ENCODE data around the gene COX19. TPM values are rescaled to one million over a fixed set of nuclear protein-coding genes. Genes with fewer than 3 reads are reported as not detected.
A peak's percentile ranks its signal among the peaks of the same experiment; 100 is the strongest.

Gene COX19
- total and polyA plus RNA-seq, 2 donors (not counting 1 experiment from before 2014, with no cell fraction given): 4.3 to 11.7 TPM

DNA sequence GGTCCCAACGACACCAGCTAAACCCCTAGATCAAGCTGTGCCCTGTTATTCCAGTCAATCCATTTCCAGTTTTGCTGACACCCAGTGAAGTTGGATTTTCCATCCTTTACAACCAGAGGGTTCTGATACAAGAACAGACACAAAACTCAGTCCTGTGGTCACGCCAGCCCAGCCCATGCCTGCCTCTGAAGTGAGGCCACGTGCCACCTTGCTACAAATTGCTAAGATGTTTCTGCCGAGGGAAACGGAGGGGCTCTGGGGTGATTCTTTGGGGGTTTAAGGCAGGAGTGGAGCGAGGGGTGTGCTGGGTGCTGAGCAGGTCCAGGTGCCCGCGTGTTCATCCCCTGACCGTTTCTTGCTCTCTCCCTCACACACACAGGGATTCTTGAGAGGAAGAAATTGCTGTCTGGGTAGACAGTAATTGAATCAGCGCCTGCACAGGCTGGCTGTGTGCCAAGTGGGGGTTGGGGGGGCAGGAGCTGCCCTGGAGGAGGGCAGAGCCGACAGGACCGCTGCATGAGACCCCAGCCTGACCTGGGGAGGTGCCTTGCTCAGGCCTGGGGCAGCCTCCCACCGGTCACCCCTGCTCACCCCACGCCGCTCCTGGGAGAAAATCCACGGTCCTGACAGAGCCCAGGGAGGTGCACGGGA is 58.9 kb downstream of the COX19 start:
- H3K27ac ChIP-seq (ENCODE audit: insufficient read depth, low read length): no peak overlapping the region
- no peaks in the 10 kb centered on the region for H3K9me3 ChIP-seq (ENCODE audit: control insufficient read depth, insufficient read depth, low read depth, low read length)

More for the DNA sequence above, 58.9 kb downstream of the COX19 start:
- no peak for TF ChIP-seq EZH2 (IDR thresholded peaks at IDR 0.05; ENCODE audit: low read length, missing control alignments)
- TF ChIP-seq, protein P1, sequence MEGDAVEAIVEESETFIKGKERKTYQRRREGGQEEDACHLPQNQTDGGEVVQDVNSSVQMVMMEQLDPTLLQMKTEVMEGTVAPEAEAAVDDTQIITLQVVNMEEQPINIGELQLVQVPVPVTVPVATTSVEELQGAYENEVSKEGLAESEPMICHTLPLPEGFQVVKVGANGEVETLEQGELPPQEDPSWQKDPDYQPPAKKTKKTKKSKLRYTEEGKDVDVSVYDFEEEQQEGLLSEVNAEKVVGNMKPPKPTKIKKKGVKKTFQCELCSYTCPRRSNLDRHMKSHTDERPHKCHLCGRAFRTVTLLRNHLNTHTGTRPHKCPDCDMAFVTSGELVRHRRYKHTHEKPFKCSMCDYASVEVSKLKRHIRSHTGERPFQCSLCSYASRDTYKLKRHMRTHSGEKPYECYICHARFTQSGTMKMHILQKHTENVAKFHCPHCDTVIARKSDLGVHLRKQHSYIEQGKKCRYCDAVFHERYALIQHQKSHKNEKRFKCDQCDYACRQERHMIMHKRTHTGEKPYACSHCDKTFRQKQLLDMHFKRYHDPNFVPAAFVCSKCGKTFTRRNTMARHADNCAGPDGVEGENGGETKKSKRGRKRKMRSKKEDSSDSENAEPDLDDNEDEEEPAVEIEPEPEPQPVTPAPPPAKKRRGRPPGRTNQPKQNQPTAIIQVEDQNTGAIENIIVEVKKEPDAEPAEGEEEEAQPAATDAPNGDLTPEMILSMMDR (conservative IDR thresholded peaks at IDR 0.05 in 1 of 2, IDR thresholded peaks at IDR 0.05 in 1 of 2; ENCODE audit: low read depth in 1 of 2, low read length in 2 of 2): no peak
- Histone ChIP-seq H4K20me1 (ENCODE audit: control insufficient read depth, extremely low read depth, insufficient read depth, low read length) (no peaks in the 10 kb centered on the region), H3K4me3 (replicated peaks in 1 of 4; ENCODE audit: control extremely low read depth in 1 of 4, insufficient read depth in 1 of 4, low read depth in 3 of 4, low read length in 4 of 4) (no peak overlapping the region), H3K4me2 (ENCODE audit: extremely low read depth, insufficient read depth, low read length) (no peak overlapping the region), H2AFZ (ENCODE audit: low read length) (no peak overlapping the region), H3K79me2 (ENCODE audit: control insufficient read depth, insufficient read depth, low read length) (no peaks in the 10 kb centered on the region), H3K4me1 (ENCODE audit: control insufficient read depth, extremely low read depth, insufficient read depth, low read length) (no peaks in the 10 kb centered on the region), H3K9ac (ENCODE audit: insufficient read depth, low read length) (no peak overlapping the region), H3K36me3 (ENCODE audit: control insufficient read depth, insufficient read depth, low read length) (no peaks in the 10 kb centered on the region), H3K27me3 (ENCODE audit: control insufficient read depth, insufficient read depth, low read length) (no peaks in the 10 kb centered on the region)
- peak in 1 of 2 donors; percentile 9 for DNase-seq (ENCODE audit: low read depth in 2 of 2)

Other genes starting within 250 kb of the COX19 start
- 10.3 and 14.2 TPM in 2 replicates for gene DNAAF5, start 248.8 kb downstream of the COX19 start, total RNA-seq
- 13.1 and 19.2 TPM in 2 replicates for gene DNAAF5, start 248.8 kb downstream of the COX19 start, polyA plus RNA-seq
- gene PRKAR1B, start 248.3 kb downstream of the COX19 start, total RNA-seq: 12.3 and 14.5 TPM in 2 replicates
- gene PRKAR1B, start 248.3 kb downstream of the COX19 start, polyA plus RNA-seq: 12.1 and 12.7 TPM in 2 replicates
- 92.7 and 185 TPM in 2 replicates for gene SUN1, start 143.1 kb downstream of the COX19 start, total RNA-seq
- gene SUN1, start 143.1 kb downstream of the COX19 start, polyA plus RNA-seq: 157 and 220 TPM in 2 replicates
- 21.6 and 23.1 TPM in 2 replicates for gene GET4, start 99.0 kb downstream of the COX19 start, total RNA-seq
- gene GET4, start 99.0 kb downstream of the COX19 start, polyA plus RNA-seq: 13.4 and 15.9 TPM in 2 replicates
- gene ADAP1, start 20.9 kb downstream of the COX19 start, total RNA-seq: 1.0 and 2.3 TPM in 2 replicates
- 1.0 and 1.1 TPM in 2 replicates for gene ADAP1, start 20.9 kb downstream of the COX19 start, polyA plus RNA-seq
- gene CYP2W1, start 7.6 kb upstream of the COX19 start, total RNA-seq: not detected in 2 replicates
- gene CYP2W1, start 7.6 kb upstream of the COX19 start, polyA plus RNA-seq: not detected in 2 replicates
- gene GPR146, start 69.0 kb upstream of the COX19 start, total RNA-seq: 3.1 and 3.3 TPM in 2 replicates
- 0.30 and 2.2 TPM in 2 replicates for gene GPR146, start 69.0 kb upstream of the COX19 start, polyA plus RNA-seq
- gene GPER1, start 112.6 kb upstream of the COX19 start, total RNA-seq: 1.5 and 2.3 TPM in 2 replicates
- gene GPER1, start 112.6 kb upstream of the COX19 start, polyA plus RNA-seq: 2.0 and 2.4 TPM in 2 replicates
- gene ZFAND2A, start 184.6 kb upstream of the COX19 start, total RNA-seq: 18.7 and 20.5 TPM in 2 replicates
- gene ZFAND2A, start 184.6 kb upstream of the COX19 start, polyA plus RNA-seq: 22.0 and 35.1 TPM in 2 replicates

All from fibroblast of lung (primary cell).